Right atrium auricular region (tissue), 2 donors: ENCODE measurements around the gene TRPV3. TPM values are rescaled to one million over a fixed set of nuclear protein-coding genes. Genes with fewer than 3 reads are reported as not detected.
A peak's percentile ranks its signal among the peaks of the same experiment; 100 is the strongest.

Experiments used
- DNase-seq: peaks from one replicate; pipeline ENCODE4 v3.0.0-alpha.2; 2019; ENCODE audit warnings: low spot score
- H3K27ac ChIP-seq, 2 donors: fragments of 200-600 bp; sonication (generic); 1 replicate in 1 of 2; 2 replicates in 1 of 2; pipeline ENCODE4 v1.5.1; 2016 to 2019
- H3K27me3 ChIP-seq, 2 donors: fragments of 200-600 bp; sonication (generic); one replicate each; pipeline versions ENCODE4 v1.5.1 to v1.6.0; 2017 to 2019
- H3K36me3 ChIP-seq: fragments of 200-600 bp; sonication (generic); one replicate; pipeline ENCODE4 v1.5.1; 2016
- H3K4me1 ChIP-seq, 2 donors: fragments of 200-600 bp; sonication (generic); one replicate each; pipeline versions ENCODE4 v1.5.1 to v1.6.0; 2017 to 2019
- H3K4me3 ChIP-seq, 2 donors: fragments of 200-600 bp; sonication (generic); 1 replicate in 1 of 2; 2 replicates in 1 of 2; pipeline ENCODE4 v1.5.1; 2017 to 2019; ENCODE audit warnings: mild to moderate bottlenecking in 1 of 2, moderate library complexity in 1 of 2
- H3K9me3 ChIP-seq, 2 donors: fragments of 200-600 bp; sonication (generic); one replicate each; pipeline ENCODE4 v1.5.1; 2019
- total RNA-seq, 2 donors: library from RNA; depleted of rRNA; stranded (reverse); fragments of >200 nt; gene quantifications; one replicate each; pipeline ENCODE4 v1.1.0, GENCODE V29; 2016
- TF ChIP-seq, protein P1 (sequence below), 2 donors: fragments of 200-600 bp; sonication (generic); IDR thresholded peaks; one replicate each; pipeline ENCODE4 v1.5.1; 2019; ENCODE audit warnings: antibody characterized with exemption in 2 of 2

TRPV3 gene
- 1 to 10 TPM in 1 of 2 donors, under 1 TPM in 1; 0.51 to 2.8 TPM for total RNA-seq

DNA sequence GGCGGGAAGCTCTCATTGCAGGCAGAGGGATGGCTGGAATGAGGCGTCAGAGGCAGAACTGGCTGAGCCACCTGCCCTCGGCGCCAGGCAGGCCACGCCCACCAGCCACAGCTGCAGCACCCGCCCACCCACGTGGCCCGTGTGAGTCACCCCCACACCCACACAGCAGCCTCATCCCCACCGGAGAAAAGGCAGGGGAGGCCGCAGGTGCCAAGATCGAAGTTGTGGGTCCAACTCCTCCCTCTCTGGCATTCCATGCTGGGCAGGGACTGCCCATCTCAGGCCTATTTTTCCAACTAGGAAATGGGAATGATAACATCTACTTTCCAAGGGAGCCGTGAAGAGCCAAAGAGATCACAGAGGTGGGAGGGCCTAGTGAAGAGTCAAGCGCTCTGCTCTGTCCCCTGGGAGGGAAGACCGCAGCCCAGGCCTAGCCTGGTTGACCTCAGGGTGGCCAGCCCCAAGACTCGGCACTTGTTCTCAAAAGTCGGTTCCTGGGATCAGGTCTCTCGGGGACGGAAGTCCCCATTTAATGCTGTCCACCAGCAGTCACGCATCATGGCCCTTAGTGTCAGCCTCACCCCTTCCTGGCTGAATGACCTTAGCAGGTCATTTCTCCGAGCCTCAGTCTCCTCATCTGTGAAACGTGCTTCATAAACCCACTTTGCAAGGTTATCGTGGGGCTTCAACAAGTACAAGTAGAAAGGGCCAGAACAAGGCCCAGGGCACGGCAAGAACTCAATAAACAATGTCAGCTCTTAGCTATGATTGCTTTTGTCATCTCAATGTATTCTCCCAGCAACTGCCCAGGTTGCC lies at the start of gene TRPV3:
TSS of gene TRPV3 (minus strand) at position 45 of the 816 bp plus-strand sequence. CDS start 2,962 bp downstream, outside the sequence.
- Histone ChIP-seq H3K27me3 (no peaks in the 10 kb centered on the region), H3K27ac (no peak within 1 kb of the TSS), H3K4me3 (no peak within 1 kb of the TSS), H3K36me3 (no peaks in the 10 kb centered on the region), H3K9me3 (no peaks in the 10 kb centered on the region), H3K4me1 (peaks cover 0 to 4% of the 10 kb centered on the region in 2 donors)
- TF ChIP-seq, protein P1, sequence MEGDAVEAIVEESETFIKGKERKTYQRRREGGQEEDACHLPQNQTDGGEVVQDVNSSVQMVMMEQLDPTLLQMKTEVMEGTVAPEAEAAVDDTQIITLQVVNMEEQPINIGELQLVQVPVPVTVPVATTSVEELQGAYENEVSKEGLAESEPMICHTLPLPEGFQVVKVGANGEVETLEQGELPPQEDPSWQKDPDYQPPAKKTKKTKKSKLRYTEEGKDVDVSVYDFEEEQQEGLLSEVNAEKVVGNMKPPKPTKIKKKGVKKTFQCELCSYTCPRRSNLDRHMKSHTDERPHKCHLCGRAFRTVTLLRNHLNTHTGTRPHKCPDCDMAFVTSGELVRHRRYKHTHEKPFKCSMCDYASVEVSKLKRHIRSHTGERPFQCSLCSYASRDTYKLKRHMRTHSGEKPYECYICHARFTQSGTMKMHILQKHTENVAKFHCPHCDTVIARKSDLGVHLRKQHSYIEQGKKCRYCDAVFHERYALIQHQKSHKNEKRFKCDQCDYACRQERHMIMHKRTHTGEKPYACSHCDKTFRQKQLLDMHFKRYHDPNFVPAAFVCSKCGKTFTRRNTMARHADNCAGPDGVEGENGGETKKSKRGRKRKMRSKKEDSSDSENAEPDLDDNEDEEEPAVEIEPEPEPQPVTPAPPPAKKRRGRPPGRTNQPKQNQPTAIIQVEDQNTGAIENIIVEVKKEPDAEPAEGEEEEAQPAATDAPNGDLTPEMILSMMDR (IDR thresholded peaks at IDR 0.05) = no peak
- DNase-seq = no peak

DNA sequence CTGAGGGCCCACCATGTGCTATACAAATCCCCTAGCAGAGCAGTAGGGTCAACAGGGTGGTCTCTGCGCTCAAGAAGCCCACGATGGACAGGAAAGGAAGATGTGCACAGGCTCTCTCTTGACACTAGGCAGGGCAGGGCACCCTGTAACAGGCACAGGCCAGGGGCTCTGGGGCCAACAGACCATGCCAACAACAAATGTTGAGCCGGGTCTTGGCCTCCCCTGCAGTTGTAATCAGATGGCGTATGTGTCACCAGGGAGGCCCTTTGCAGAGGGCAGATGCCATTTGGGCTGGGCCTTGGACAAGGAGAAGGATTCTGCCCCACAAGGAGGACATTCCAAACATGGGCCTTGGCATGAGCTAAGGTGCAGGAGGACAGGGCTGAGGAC lies 46.3 kb upstream of the TRPV3 start:
- Histone ChIP-seq H3K27ac (no peak overlapping the region), H3K36me3 (peaks cover 21% of the 10 kb centered on the region), H3K9me3 (no peaks in the 10 kb centered on the region), H3K4me3 (no peak overlapping the region), H3K4me1 (no peaks in the 10 kb centered on the region), H3K27me3 (no peaks in the 10 kb centered on the region)
- DNase-seq = no peak
- TF ChIP-seq, protein P1 (IDR thresholded peaks at IDR 0.05) = no peak

DNA sequence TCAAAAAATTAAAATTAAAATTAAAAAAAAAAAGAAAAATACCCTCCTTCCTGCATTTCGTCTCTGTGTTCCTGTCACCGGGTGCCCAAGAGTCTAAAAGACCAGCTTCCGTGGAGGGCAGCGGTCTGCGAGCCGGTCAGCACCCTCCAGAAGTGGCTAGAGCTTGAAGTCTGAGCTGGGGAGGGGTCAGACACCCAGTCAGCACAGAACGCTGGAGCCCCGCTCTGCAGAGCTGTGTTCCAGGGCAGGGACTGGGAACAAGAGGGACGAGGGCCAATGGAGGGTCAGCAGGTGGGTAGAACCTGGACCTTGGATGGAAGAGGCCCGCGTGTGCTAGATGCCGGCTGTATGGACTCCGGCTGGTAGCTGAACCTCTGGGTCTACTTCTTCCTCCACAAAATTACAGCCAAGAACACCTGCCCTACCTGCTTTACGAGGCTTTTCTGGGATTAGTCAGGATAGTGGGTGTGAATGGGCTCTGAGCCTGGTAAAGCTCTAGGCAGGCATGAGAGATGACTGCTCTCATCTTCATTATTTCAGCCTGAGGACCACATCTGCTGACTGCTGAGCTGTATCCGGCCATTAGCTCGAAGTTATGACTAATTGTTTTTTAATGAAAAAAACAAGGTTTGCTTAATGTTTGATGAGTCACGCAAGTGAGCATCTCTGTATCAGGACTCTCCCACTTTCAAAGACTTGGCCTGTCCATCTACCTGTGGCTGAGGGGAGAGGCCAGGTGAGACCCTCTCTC lies 45.7 kb upstream of the TRPV3 start:
- Histone ChIP-seq H3K27ac (no peak overlapping the region), H3K27me3 (no peaks in the 10 kb centered on the region), H3K9me3 (no peaks in the 10 kb centered on the region), H3K4me3 (no peak overlapping the region), H3K36me3 (peaks cover 15% of the 10 kb centered on the region), H3K4me1 (no peaks in the 10 kb centered on the region)
- DNase-seq = no peak
- TF ChIP-seq, protein P1 (IDR thresholded peaks at IDR 0.05) = no peak

DNA sequence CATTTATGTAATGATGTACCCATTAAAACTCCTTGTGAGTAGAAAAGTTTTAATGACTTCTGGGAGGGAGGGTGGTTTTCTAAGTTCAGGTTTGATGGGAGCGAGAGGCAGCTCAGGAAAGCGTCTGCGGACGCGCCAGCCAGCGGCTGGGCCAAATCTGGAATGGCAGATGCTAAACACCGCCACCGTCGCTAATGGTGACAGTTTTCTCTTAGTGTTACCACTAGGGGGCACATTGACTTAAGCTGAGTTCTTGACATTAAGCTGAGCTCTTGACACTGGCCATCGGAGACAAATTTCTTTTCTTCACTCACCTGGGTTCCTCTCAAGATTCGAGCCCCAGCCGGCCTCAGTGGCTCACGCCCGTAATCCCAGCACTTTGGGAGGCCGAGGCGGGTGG lies 44.9 kb upstream of the TRPV3 start:
- Histone ChIP-seq H3K36me3 (peaks cover 12% of the 10 kb centered on the region), H3K27me3 (no peaks in the 10 kb centered on the region), H3K4me3 (no peak overlapping the region), H3K27ac (no peak overlapping the region), H3K4me1 (no peaks in the 10 kb centered on the region), H3K9me3 (no peaks in the 10 kb centered on the region)
- TF ChIP-seq, protein P1 (IDR thresholded peaks at IDR 0.05) = peak in 1 of 2 donors; percentile 62
- no peak for DNase-seq

DNA sequence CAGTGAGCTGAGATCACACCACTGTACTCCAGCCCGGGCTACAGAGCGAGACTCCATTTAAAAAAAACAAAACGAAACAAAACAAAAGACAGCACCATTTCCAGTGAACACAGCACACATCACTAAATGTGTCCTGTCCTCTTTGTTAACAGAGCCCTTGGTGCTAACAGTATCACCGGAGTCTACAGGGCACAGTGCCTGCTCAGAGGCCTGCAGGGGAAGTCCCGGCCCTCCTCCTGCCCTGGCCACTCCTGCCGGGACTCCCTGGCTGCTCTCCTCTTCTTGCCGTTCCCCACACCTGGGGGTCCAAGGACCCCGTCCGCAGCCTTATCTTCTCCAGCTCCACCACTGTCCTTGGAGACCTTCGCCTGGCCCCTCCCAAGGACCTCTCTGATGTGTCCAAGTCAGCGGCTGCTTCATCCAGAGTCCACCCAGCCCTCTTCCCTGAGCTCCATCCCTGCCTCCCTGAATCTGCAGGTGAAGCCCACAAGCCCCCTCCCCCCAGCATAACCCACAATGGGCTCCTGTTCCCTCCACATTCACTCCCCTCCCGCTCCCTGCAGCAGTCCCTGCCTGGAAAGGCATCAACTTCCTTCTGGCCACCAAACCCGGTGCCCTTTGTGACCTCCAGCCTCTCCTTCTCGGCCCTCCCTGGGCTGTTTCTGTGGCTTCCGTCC lies 43.1 kb upstream of the TRPV3 start:
- no peak for DNase-seq
- Histone ChIP-seq H3K36me3 (no peaks in the 10 kb centered on the region), H3K27ac (no peak overlapping the region), H3K4me3 (no peak overlapping the region), H3K4me1 (no peaks in the 10 kb centered on the region), H3K27me3 (no peaks in the 10 kb centered on the region), H3K9me3 (no peaks in the 10 kb centered on the region)
- TF ChIP-seq, protein P1 (IDR thresholded peaks at IDR 0.05) = no peak
